CD4-positive, alpha-beta memory T cell (primary cell): ENCODE results near the gene LDB3. TPM values are rescaled to one million over a fixed set of nuclear protein-coding genes. Genes with fewer than 3 reads are reported as not detected.

Experiments
- CTCF ChIA-PET: fragments of 350-600 bp; sonication (Branson Sonifier 250); formaldehyde crosslinking; loops from one replicate; lab custom pipeline; 2021; ENCODE audit warnings: inconsistent platforms; ENCODE audit not compliant: partially characterized antibody; lab: Charles Lee
- POLR2A ChIA-PET: fragments of 350-600 bp; sonication (Branson Sonifier 250); formaldehyde crosslinking; loops from one replicate; lab custom pipeline; 2021; ENCODE audit not compliant: partially characterized antibody; lab: Charles Lee
- DNase-seq, 5 donors: peaks; one replicate each; pipeline versions ENCODE4 v3.0.0 to v3.0.0-alpha.2; 2020 to 2022; ENCODE audit warnings: mixed read lengths in 1 of 5
- H3K27ac ChIP-seq: one replicate; pipeline ENCODE4 v1.7.0; 2013; ENCODE audit warnings: low read depth, low read length
- H3K27me3 ChIP-seq: 2 replicates; pipeline ENCODE4 v1.7.0; 2013; ENCODE audit warnings: mild to moderate bottlenecking, low read length, moderate library complexity; ENCODE audit not compliant: insufficient read depth
- H3K36me3 ChIP-seq: 2 replicates; pipeline ENCODE4 v1.7.0; 2013; ENCODE audit warnings: mild to moderate bottlenecking, low read length, moderate library complexity; ENCODE audit not compliant: insufficient read depth
- H3K4me1 ChIP-seq: 2 replicates; pipeline ENCODE4 v1.7.0; 2013; ENCODE audit warnings: mild to moderate bottlenecking, low read length, moderate library complexity; ENCODE audit not compliant: insufficient read depth
- H3K4me3 ChIP-seq, 2 donors: one replicate each; pipeline ENCODE4 v1.7.0; 2013; ENCODE audit warnings: low read length in 2 of 2, mild to moderate bottlenecking in 1 of 2
- H3K9me3 ChIP-seq, 2 donors: one replicate each; pipeline ENCODE4 v1.7.0; 2013; ENCODE audit warnings: low read length in 2 of 2, control low read depth in 1 of 2; ENCODE audit not compliant: control insufficient read depth in 1 of 2
- H3K27ac Mint-ChIP-seq, 7 donors: one replicate each; pipeline ENCODE4 v1.8.0; 2020 to 2021; ENCODE audit warnings: mixed read lengths in 7 of 7, mild to moderate bottlenecking in 6 of 7, inconsistent platforms in 3 of 7, moderate library complexity in 3 of 7
- H3K27me3 Mint-ChIP-seq, 2 donors: one replicate each; pipeline ENCODE4 v1.8.0; 2020 to 2021; ENCODE audit warnings: mixed read lengths in 2 of 2
- H3K36me3 Mint-ChIP-seq, 2 donors: one replicate each; pipeline ENCODE4 v1.8.0; 2020 to 2021; ENCODE audit warnings: mixed read lengths in 2 of 2, inconsistent platforms in 1 of 2, mild to moderate bottlenecking in 1 of 2
- H3K4me1 Mint-ChIP-seq, 4 donors: one replicate each; pipeline ENCODE4 v1.8.0; 2020 to 2021; ENCODE audit warnings: mixed read lengths in 4 of 4, mild to moderate bottlenecking in 1 of 4
- H3K4me3 Mint-ChIP-seq, 8 donors: one replicate each; pipeline ENCODE4 v1.8.0; 2020 to 2021; ENCODE audit warnings: mixed read lengths in 8 of 8, mild to moderate bottlenecking in 7 of 8, moderate library complexity in 6 of 8, inconsistent platforms in 3 of 8
- H3K9me3 Mint-ChIP-seq, 8 donors: one replicate each; pipeline ENCODE4 v1.8.0; 2020 to 2021; ENCODE audit warnings: mixed read lengths in 8 of 8, mild to moderate bottlenecking in 5 of 8, inconsistent platforms in 3 of 8, moderate library complexity in 1 of 8
- intact Hi-C: fragments of 100-400 bp; cut with micrococcal nuclease; formaldehyde crosslinking; loops from one replicate; pipeline ENCODE4 v1.15.1; 2023
- polyA plus RNA-seq, 2 donors: library from polyadenylated mRNA; unstranded; fragments of 300-500 nt; fragmentation: Illumina TruSeq; gene quantifications; one replicate each; pipeline ENCODE4 v1.2.3, GENCODE V29; 2021
- total RNA-seq, 2 experiments: library from RNA; stranded (reverse); gene quantifications; one replicate each; pipeline ENCODE4 v1.2.3, GENCODE V29; 2021

Gene LDB3
- total and polyA plus RNA-seq, 4 experiments from 2014 or later: 0.08 TPM; not detected in 3

GRCh38 chr10:86768412-86769062 lies 100.2 kb downstream of the LDB3 start:
- Histone ChIP-seq H3K4me3 (no peak overlapping the region), H3K36me3 (no peaks in the 10 kb centered on the region), H3K4me1 (peaks cover 8% of the 10 kb centered on the region), H3K27me3 (no peaks in the 10 kb centered on the region), H3K9me3 (no peaks in the 10 kb centered on the region), H3K27ac (no peak overlapping the region)
- Mint-ChIP-seq H3K27ac (peak overlapping the region in 1 of 7 donors; percentile 19), H3K27me3 (no peaks in the 10 kb centered on the region), H3K4me3 (no peak overlapping the region), H3K9me3 (peaks cover 0 to 1% (median 0%) of the 10 kb centered on the region in 8 donors), H3K36me3 (no peaks in the 10 kb centered on the region), H3K4me1 (peaks cover 16 to 36% (median 24%) of the 10 kb centered on the region in 4 donors)
- ChIA-PET POLR2A (no interaction called here), CTCF (no interaction called here)
- intact Hi-C loops: no loop called here
- no peak for DNase-seq

DNA sequence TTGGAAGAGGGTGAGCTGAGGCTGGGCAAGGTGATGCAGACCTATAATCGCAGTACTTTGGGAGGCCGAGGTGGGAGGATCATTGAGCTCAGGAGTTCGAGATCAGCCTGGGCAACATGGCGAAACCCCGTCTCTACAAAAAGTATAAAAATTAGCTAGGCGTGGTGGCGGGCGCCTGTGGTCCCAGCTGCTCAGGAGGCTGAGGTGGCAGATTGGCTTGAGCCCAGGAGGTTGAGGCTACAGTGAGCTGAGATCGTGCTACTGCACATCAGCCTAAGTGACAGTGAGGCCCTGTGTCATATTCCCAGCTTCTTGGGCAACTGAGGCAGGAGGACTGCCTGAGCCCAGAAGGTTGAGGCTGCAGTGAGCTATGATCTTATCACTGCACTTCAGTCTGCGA lies 101.7 kb downstream of the LDB3 start:
- Mint-ChIP-seq H3K27ac (no peak overlapping the region), H3K27me3 (no peaks in the 10 kb centered on the region), H3K4me1 (peaks cover 16 to 32% (median 26%) of the 10 kb centered on the region in 4 donors), H3K36me3 (no peaks in the 10 kb centered on the region), H3K9me3 (peaks cover 0 to 1% (median 0%) of the 10 kb centered on the region in 8 donors), H3K4me3 (no peak overlapping the region)
- Histone ChIP-seq H3K9me3 (no peaks in the 10 kb centered on the region), H3K27ac (no peak overlapping the region), H3K36me3 (no peaks in the 10 kb centered on the region), H3K4me3 (no peak overlapping the region), H3K4me1 (peaks cover 8% of the 10 kb centered on the region), H3K27me3 (no peaks in the 10 kb centered on the region)
- no peak for DNase-seq
- ChIA-PET CTCF (interaction anchor here (0.6 to 1.1 kb wide), 2 partner anchors 16 to 81 kb away, joined by 3 read pairs; no protein-coding TSS in a partner anchor), POLR2A (interaction anchor here (2.0 kb wide), 1 partner anchor 14 kb away, joined by 5 read pairs; the partner anchor contains the start of gene BMPR1A)
- intact Hi-C loops: no loop called here

DNA sequence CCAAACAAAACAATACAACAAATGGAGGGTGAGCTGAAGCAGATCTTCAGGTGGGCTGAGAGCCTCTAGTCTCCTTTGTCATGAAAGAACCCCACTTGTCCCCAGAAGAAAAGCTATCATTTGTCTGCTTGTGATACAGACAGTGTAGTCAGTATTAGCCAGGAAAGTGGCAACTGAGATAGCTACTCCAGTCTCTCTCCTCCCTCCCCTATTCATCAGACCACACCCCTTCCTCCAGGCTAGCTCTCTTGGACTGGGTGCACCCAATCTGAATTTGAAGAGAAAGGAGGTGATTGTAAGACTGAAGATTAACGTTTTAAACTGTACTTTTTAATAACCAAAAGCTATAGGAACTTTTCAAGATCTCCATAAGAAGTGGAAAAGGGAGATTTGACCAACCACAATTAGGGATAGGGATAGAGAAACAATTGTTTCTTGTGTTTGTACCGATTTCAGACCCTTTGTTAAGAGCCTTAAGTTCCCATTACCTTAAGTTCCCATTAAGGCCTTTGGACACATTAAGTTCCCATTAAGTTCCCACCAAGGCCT lies 102.2 kb downstream of the LDB3 start:
- Mint-ChIP-seq H3K27me3 (no peaks in the 10 kb centered on the region), H3K4me3 (no peak overlapping the region), H3K9me3 (peaks cover 0 to 1% (median 0%) of the 10 kb centered on the region in 8 donors), H3K36me3 (no peaks in the 10 kb centered on the region), H3K27ac (no peak overlapping the region), H3K4me1 (peaks cover 19 to 32% (median 26%) of the 10 kb centered on the region in 4 donors)
- intact Hi-C loops: no loop called here
- peaks cover 8% of the 10 kb centered on the region for H3K4me1 ChIP-seq
- no peaks in the 10 kb centered on the region for H3K27me3 ChIP-seq
- no peaks in the 10 kb centered on the region for H3K9me3 ChIP-seq
- ChIA-PET POLR2A (interaction anchor here (2.0 kb wide), 1 partner anchor 14 kb away, joined by 5 read pairs; the partner anchor contains the start of gene BMPR1A), CTCF (interaction anchor here (0.6 to 1.1 kb wide), 2 partner anchors 17 to 82 kb away, joined by 3 read pairs; no protein-coding TSS in a partner anchor)
- H3K27ac ChIP-seq: no peak overlapping the region
- H3K36me3 ChIP-seq: no peaks in the 10 kb centered on the region
- no peak for DNase-seq
- H3K4me3 ChIP-seq: no peak overlapping the region

GRCh38 chr10:86773498-86773897 lies 105.2 kb downstream of the LDB3 start:
- POLR2A ChIA-PET: no interaction called here
- no peak overlapping the region for H3K27ac Mint-ChIP-seq
- peaks cover 23 to 33% (median 26%) of the 10 kb centered on the region in 4 donors for H3K4me1 Mint-ChIP-seq
- Histone ChIP-seq H3K27me3 (no peaks in the 10 kb centered on the region), H3K4me3 (no peak overlapping the region), H3K27ac (no peak overlapping the region), H3K9me3 (no peaks in the 10 kb centered on the region), H3K4me1 (peaks cover 8% of the 10 kb centered on the region), H3K36me3 (no peaks in the 10 kb centered on the region)
- peaks cover 0 to 1% (median 0%) of the 10 kb centered on the region in 8 donors for H3K9me3 Mint-ChIP-seq
- DNase-seq: peak in 1 of 5 donors; percentile 9
- no peaks in the 10 kb centered on the region for H3K27me3 Mint-ChIP-seq
- CTCF ChIA-PET: no interaction called here
- H3K36me3 Mint-ChIP-seq: peaks cover 1 to 4% of the 10 kb centered on the region in 2 donors
- H3K4me3 Mint-ChIP-seq: no peak overlapping the region
- intact Hi-C loops: no loop called here

- ChIA-PET POLR2A (no interaction called here), CTCF (no interaction called here)
- peak overlapping the region in 1 of 7 donors; percentile 85 for H3K27ac Mint-ChIP-seq
- Histone ChIP-seq H3K27me3 (no peaks in the 10 kb centered on the region), H3K4me1 (peaks cover 4% of the 10 kb centered on the region), H3K27ac (no peak overlapping the region), H3K9me3 (no peaks in the 10 kb centered on the region), H3K36me3 (no peaks in the 10 kb centered on the region), H3K4me3 (no peak overlapping the region)
- H3K36me3 Mint-ChIP-seq: peaks cover 5 to 12% of the 10 kb centered on the region in 2 donors
- H3K27me3 Mint-ChIP-seq: no peaks in the 10 kb centered on the region
- H3K4me3 Mint-ChIP-seq: no peak overlapping the region
- intact Hi-C loops: no loop called here
- DNase-seq: no peak
- H3K9me3 Mint-ChIP-seq: peaks cover 0 to 6% (median 0%) of the 10 kb centered on the region in 8 donors
- H3K4me1 Mint-ChIP-seq: peaks cover 11 to 20% (median 19%) of the 10 kb centered on the region in 4 donors
Measured at GRCh38 chr10:86775056-86775869, 107.0 kb downstream of the LDB3 start.

- intact Hi-C loops: no loop called here
- Mint-ChIP-seq H3K27ac (peak overlapping the region in 1 of 7 donors; percentile 85), H3K4me3 (no peak overlapping the region), H3K27me3 (no peaks in the 10 kb centered on the region), H3K4me1 (peaks cover 6 to 18% (median 16%) of the 10 kb centered on the region in 4 donors), H3K36me3 (peaks cover 5 to 12% of the 10 kb centered on the region in 2 donors), H3K9me3 (peaks cover 0 to 6% (median 0%) of the 10 kb centered on the region in 8 donors)
- H3K4me3 ChIP-seq: no peak overlapping the region
- no peaks in the 10 kb centered on the region for H3K9me3 ChIP-seq
- no peaks in the 10 kb centered on the region for H3K4me1 ChIP-seq
- no peak for DNase-seq
- H3K27me3 ChIP-seq: no peaks in the 10 kb centered on the region
- H3K27ac ChIP-seq: no peak overlapping the region
- ChIA-PET CTCF (no interaction called here), POLR2A (no interaction called here)
- no peaks in the 10 kb centered on the region for H3K36me3 ChIP-seq
Measured at GRCh38 chr10:86775870-86776180, 107.5 kb downstream of the LDB3 start.
